HK-2 (cell line): Measurements from ENCODE around the gene C1QTNF8.

ENCODE experiments used
- DNase-seq: peaks from one replicate; pipeline ENCODE4 v3.0.0-alpha.2; 2018; ENCODE audit not compliant: unreplicated experiment

Gene C1QTNF8

DNA sequence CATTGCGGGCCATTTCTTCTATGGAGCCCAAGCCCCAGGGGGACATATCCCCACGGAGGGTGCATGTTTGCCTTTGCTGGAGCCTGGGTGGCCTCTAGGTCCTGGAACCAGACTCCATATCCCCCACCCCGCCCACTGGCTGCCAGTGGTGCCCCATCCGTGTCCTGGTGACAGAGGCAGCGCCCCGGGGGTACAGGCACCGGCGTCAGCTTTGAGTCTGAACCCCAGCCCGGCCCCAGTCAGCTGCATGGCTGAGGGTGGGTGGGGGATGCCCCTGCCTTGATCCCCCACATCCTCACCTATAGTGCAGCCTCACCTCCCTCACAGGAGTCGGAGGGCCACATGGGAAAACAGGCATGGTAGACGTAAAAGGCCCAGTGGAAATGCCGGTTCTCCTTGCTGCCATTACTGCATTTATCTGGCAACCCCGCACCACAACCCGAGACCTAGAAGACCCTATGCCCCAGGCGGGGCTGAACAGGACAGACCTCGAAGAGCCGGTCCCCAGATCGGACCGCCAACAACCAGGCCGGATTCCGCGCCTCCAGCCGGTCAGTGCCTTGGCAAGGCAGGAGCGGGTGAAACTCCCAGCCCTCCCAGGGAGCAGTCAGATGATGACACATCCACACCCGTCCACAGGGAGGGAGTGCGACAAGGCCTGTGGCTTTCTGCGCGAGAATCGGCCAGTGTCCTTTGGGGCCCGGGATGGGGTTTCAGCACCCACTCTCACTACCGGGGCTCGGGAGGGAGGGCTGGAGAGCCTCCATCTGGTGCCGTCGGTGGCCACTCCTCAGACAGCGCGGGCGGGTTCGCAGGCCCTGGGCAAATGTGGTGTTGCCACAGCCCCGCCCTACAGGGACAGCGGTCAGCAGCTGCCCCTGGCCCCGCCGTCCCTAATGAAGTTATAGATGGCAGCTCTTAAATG, 35.4 kb downstream of the C1QTNF8 start:
- no peak for DNase-seq

DNA sequence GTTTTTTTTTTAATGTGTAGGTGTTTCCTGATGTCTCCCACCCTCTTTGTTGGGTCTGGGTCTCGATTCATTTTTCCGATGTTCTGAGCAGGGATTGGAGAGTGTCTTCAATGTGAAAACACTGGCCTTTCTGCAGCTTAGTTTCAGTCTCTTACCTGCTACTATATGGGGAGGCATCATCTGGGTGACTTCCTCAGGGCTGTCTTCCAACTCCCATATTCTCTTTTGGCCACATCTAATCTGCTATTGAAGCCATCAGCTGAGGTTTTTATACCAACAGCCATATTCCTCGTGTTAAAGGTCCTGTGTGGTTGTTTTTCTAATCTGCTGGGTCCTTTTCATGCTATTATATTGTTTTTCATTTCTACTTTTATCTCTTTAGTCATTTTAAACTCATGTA, 36.7 kb downstream of the C1QTNF8 start:
- no peak for DNase-seq

DNA sequence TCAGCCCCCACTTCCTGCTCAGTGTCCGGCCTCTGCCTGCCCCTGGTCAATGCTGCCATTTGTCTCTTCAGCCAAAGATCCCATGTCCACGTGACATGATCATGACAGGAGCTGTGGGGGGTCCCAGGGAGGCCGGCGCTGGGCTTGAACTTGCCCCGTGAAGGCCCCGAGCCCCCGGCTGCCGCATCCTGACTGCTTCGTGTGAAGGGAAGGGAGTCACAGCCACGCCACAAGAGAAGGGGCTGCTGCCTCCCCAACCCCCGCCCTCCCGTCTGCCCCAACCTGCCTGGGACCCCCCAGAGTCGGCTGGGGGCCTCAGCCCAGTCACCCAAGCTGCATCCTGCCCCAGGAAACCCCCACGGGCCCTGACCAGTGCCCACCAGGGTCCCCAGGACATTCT, 37.8 kb downstream of the C1QTNF8 start:
- DNase-seq: no peak

- peak; percentile 35 for DNase-seq
These were observed 38.7 kb downstream of the C1QTNF8 start for GRCh38 chr16:1057252-1057932.

GRCh38 chr16:1056196-1056595, 39.8 kb downstream of the C1QTNF8 start:
- DNase-seq: no peak

- no peak for DNase-seq
These were observed 40.5 kb downstream of the C1QTNF8 start for GRCh38 chr16:1055557-1055924.

DNA sequence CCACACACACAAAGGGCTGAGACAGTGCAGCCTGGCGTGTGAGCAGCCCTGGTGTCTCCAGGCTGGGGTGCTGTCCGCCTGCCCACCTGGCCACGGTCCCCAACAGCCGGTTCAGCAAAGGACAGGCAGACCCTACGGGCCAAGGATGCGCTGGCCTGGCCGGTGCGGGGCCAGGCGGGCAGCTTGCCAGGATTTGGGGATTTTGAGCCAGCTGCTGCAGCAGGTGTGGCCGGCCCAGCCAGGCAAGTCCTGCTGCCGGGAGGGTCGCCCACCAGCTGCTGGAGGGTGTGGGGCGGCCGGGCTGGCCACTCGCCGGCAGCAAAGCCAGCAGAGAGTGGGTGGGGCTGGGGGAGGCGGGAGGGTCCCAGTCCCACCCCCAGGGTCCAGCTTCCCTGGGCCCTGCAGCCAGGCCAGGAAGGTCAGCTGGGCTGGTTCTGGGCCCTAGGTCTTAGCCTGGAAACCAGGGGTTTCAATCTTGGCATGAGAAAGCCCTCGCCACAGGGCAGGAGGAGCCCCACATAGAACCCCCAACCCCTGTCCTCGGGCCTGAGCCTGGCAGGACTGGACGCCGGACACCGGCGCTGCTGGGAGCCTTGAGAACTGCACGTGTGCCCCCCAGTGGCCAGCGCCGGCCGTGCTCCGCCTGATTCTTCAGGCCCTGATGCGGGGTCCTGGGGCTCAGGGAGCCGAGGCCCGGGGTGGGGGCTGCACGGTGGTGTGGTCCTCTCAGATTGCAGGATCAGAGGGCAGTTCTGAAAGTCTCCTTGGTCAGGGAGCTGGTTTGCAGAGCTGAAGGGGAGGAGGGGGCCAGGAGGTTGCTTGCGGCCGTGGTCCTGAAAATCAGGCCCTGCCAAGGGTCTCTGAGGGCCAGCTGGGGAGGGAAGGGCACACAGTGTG, 41.1 kb downstream of the C1QTNF8 start:
- DNase-seq: peak; percentile 47

DNA sequence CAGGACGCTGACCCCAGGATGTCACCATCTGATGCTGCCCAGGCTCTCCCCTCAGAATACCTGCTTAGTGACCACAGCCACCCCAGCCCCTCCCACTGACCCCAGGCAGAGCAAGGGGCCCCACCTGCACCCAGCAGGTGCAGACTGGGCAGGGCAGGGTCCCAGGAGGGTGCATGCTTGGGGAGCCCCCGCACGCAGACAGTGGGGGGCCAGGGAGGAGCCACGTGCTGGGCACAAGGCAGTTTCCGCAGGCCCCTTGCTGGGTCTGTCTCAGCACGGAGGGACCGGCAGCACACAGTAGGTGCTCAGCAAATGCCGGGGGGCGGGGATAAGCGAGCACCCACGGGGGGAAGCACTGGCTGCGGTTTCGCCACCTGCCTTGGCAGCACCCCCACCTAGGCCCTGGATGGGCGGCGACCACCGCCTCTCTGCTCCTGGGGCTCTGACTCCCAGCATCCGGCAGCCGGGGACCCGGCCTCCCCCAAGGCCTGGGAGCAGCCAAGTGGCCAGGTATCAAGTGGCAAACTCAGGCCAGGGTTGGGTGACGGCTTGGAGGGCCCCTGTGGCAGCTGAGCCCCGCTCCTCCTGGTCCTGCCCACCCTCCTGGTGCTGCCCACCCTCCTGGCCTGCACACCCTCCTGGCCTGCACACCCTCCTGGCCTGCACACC, 42.2 kb downstream of the C1QTNF8 start:
- no peak for DNase-seq

- DNase-seq: no peak
These were observed 42.9 kb downstream of the C1QTNF8 start for GRCh38 chr16:1053121-1053521.

DNA sequence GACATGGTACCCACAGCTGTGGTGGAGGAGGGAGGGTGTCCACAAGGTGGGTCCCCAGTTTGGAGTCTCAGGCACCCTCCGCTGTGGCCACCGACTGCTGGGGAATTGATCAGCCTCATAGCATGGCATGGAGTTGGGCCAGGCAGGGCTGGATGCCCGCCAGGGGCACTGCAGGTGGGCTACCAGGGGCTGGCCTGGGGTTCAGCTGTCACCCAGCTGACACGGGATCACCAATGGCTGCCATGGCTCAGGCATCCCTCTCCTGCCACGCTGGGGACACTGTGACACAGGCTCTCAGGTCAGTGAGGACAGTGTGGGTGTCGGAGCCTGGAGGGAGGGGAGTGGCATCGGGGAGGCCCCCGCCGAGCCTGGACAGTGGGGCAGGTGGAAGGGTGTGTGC, 43.3 kb downstream of the C1QTNF8 start:
- no peak for DNase-seq

DNA sequence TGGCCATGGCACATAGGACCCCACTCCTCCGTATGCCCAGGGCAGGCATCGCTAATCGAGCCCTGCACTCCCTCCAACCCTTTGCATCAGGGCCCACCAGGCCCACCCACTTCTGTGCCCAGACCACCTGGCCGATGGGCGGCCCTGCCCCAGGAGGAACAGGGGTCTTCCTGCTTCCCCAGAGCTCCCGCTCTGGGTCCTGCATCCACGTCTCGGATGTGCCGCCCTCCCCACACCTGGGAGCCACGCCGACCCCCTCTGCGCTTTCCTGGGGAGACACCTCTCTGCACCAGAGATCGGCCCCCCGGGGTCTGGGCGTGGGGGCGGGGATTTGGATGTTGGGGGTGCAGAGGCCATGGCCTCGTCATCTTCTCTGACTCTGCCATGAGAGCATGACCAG, 44.6 kb downstream of the C1QTNF8 start:
- no peak for DNase-seq

DNA sequence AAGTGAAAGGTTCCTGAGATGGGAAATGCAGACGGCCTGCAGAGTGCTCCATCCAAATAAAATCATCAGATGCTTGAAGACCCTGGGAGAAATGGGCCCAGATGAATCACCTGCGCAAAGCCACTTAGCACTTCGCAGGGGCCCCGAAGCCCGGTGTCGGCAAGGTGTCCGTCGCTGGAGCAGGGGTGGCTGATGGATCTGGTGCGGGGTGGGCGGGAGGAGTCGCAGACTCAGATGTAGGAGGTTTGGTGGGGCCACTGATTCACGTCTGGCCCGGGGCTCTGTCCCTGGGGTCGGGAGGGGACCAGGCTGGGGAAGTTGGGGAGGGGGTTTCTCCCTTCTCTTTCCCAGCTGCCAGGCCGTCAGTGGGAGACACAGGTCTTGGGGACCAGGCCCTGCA, 45.1 kb downstream of the C1QTNF8 start:
- DNase-seq: no peak

- DNase-seq: no peak
These were observed 45.5 kb downstream of the C1QTNF8 start for GRCh38 chr16:1050516-1050915.

DNA sequence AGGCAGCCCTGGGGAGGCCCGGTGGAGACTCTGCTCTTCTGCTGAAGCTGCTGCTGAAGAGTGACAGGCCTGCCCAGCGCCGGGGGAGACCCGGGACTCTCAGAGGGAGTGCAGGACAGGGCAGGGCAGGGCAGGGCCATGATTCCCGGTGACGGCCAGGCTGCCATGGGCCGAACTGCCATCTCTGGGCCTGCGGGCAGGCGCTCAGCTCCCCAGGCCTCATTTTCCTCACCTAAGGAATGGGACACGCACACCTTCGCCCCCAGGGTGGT, 46.1 kb downstream of the C1QTNF8 start:
- no peak for DNase-seq

GRCh38 chr16:1049113-1049975, 46.7 kb downstream of the C1QTNF8 start:
- DNase-seq: no peak

DNA sequence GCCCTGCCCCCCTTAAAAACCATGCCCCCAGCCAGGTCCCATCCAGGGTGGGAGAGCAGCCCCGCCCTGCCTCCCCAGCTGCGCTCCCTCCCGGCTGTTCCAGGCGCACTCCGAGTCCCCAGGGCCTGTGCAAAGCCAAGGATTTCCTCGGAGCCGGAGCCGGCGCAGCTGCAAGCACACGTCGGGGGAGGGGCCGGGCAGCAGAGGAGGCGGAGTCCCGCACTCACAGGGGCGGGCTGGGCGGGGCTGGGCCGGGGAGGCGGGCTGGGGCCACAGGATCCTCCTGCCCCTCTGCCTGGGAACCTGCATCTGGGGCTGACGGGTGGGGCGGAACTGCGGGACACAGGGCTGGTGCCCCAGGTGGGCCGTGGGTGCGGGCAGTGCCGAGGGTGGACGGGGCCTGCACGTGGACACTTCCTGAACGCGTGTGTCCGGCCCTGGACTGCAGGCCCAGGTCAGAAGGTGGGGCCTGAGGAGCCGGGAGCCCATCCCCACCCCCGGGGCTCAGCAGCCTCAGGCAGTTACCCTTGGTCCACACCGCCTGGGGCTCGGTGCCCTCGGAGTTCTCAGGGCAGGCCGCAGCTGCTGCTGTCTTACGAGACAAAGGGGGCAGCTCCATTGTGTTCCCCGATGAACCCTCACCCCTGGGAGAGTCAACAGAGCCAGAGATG, 47.5 kb downstream of the C1QTNF8 start:
- DNase-seq: no peak

DNA sequence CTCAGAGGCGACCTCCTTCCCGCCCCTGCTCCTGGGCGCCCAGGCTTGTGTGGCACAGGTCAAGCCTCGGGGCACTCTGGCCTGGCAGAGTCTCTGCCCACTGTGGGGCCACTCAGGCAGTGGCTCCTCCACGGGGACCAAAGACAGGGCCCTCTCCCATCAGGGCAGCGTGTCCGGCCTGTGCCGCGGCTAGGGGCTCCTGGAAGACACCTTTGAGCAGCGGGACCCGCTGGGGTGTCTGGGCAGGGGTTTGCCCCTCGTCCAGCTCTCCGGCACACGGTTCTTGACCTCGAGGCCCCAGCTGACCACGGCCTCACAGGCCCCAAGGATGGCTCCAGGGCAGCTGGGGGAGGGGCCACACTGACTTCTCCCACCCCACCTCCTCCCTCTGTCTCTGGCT, 48.2 kb downstream of the C1QTNF8 start:
- DNase-seq: no peak

DNA sequence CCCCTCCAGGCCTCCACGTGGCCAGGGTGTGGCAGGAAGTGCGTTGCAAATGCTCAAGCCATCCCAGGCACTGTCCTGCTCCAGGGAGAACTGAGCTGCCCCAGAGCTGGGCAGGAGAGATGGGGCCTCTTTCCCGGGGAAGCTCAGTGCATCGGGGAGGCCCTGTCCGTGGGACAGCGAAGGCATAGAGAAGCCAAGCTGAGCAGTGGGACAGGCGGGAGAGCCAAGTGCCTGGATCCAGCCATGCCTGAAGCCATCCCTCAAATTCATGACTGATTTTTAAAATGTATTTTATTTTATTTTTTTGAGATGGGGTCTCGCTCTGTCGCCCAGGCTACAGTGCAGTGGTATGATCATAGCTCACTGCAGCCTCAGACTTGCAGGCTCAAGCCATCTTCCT, 48.9 kb downstream of the C1QTNF8 start:
- no peak for DNase-seq

GRCh38 chr16:1045993-1046911, 49.8 kb downstream of the C1QTNF8 start:
- no peak for DNase-seq
